LHCN-M2 (cell line): ENCODE measurements around the gene SH3RF3. TPM values are rescaled to one million over a fixed set of nuclear protein-coding genes. Genes with fewer than 3 reads are reported as not detected.
"Not testable (repeated sequence)": the region's sequence is repeated elsewhere in the genome, so short reads cannot be mapped to it uniquely, and the experiment has no call there.

Source experiments
- DNase-seq: peaks from one replicate; pipeline ENCODE4 v3.0.0-alpha.2; 2012; ENCODE audit warnings: low read depth
- total RNA-seq: library from RNA; depleted of rRNA; stranded (reverse); fragments of >200 nt; gene quantifications from 2 replicates; pipeline ENCODE4 v1.2.3, GENCODE V29; 2014

Gene SH3RF3
- total RNA-seq, 1 experiment from 2014 or later, result 6.6 TPM

DNA sequence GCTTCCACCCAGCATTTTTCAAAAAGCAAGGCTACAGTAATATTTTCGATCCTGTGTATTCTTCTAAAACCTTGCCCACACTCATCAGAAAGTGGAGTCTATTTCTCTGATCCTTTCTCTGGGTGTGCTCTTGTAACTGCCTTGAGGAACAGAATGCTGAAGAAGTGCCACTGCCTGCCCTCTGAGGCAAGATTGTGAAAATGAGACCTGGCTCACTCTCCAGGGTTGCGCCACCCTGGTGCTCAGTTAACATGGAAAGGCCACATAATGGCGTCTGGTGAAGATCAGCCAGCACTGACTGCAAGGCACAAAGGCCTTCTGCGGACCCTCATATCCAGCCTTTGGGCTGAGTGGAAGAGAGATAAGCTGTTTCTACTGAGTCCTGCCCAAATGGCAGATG lies 11.2 kb upstream of the SH3RF3 start:
- DNase-seq, result no peak

DNA sequence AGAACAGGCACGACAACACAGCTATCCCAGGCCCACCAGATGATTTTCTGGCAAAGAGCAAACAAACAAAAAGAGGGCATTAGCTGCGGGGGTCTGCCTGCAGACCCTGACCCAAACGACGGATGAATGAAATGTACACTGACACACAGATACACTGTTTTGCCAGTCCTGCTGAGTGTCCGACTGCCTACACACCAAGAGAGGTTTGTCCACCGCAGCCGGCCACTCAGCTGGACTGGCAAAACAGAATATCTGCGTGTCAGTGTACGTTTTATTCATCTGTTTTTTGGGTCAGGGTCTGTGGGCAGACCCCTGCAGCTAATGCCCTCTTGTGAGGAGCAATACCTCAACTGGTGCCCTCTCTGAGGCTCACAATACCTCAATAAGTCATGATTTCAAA lies 10.7 kb upstream of the SH3RF3 start:
- no peak for DNase-seq

DNA sequence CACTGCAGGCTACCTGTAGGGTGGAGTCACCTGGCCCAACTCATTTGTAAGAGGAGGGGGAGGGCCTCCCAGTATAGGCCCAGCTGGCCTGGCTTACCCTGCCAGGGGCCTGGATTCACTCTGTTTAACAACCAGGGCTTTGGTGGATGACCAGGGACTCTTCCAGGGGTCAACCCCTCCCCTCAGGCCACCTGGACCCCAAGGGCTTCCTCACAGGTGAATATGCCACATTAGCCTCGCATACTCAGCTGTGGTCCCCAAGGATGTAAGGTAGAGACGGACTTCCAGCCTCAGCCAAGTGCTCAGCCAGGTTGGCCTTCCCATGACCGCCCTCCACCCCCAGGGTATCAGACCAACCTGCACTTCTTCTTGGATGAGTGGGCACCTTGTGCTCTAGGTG lies 8.8 kb upstream of the SH3RF3 start:
- no peak for DNase-seq

DNA sequence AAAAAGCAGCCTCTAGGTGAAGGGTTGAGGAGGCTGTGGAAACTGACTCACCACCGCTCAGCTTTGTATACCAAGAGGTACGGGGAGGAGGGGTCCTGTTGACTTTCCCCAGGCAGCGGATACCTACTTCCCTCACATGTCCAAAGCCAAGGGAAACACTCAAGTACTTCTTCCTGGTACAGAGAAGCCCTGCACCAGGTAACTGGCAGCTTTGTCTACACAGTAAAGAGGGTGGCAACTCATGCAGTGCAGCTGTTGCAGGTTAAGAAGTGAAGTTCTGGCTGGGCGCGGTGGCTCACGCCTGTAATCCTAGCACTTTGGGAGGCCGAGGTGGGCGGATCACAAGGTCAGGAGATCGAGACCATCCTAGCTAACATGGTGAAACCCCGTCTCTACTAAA lies 8.3 kb upstream of the SH3RF3 start:
- not testable (repeated sequence) for DNase-seq

DNA sequence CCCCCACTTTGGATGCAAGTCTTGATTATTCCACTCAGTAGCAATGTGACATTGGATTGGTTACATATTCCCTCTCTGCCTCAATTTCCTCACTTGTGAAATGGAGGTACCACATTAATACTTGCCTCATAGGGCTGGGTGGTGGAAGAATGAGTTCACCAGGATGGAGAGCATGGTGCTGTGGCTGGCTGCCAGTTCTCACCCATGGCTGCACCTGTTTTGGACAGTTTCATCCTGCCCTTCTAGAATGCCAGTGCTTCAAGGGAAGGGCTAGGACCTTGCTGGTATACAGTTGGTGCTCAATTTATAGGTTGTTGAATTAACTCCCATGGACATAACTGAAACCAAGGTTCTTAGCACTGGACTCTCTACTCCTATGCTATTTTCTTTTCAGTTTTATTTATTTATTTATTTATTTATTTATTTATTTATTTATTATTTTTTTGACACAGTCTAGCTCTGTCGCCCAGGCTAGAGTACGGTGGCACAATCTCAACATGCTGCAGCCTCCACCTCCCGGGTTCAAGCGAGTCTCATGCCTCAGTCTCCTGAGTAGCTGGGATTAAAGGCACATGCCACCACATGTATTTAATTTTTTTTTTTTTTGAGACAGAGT lies 5.3 kb upstream of the SH3RF3 start:
- DNase-seq, result no peak

DNA sequence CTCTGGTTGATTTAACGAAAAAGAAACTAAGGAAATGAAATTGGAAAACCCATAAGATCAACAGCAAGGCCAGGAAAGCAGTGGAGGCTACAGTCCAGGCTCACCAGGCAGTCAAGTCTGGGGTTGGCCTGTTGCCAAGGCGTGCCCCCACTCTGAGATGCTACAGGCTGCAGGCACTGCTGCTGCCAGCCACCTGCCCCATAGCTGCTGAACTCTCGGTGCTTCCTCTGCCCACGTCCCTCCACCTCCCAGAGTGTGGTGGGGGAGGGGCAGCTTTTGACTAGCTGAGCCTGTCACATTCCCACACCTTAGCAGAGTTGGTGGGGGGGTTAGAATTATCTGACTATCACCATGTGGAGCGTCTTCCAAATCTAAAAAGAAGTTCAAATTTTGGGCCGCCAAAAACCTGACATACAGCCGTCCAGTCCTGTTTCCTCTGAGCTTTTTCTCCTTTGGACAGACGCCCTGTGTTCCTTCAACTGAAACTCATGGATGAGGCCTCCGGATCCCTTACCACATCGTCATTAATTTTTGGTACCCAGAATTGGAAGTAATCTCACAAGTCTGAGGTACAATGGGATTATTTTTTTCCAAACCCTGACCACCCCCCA lies 3.9 kb upstream of the SH3RF3 start:
- no peak for DNase-seq

DNA sequence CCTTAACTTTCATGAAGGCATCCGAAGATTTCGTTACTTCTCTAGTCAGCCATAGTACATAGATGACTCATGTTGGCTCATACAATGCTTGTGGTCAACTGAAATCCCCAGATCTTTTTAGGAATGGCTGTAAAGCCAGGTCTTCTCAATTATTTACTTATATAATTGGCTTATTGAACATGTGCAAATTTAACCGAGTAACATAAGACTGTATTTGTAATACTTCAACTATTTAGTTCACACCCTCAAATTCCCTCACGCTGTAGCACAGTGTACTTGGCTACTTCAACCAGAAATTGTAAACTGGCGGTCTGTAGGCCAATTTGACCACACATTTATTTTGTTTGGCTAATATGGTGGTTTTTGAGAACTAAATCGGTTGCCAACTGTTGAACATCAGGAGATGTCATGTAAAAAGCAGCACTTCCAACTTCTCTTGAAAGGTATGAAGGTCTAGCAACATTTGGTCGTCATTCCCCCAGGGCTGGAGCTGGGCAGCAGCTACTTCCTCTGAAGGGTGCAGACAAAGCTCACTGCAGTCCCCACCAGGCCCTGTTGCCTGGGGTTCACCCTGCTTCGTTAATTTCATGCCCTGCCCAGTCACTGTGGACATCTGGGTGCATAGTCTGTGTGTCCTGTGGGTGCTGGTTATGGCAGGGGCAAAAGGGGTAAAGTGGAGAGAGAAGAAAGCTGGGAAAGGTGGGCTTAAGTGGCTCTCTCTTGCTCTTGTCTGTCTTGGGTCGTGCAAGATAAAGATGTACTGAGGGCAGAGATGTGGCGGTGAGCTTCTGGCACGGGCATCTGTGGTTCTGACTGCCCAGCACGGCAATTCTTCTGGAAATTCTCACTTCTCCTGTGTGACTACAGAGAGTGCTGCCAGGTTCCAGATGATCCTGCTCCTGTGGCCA lies 3.2 kb upstream of the SH3RF3 start:
- DNase-seq, result peak; percentile 94

DNA sequence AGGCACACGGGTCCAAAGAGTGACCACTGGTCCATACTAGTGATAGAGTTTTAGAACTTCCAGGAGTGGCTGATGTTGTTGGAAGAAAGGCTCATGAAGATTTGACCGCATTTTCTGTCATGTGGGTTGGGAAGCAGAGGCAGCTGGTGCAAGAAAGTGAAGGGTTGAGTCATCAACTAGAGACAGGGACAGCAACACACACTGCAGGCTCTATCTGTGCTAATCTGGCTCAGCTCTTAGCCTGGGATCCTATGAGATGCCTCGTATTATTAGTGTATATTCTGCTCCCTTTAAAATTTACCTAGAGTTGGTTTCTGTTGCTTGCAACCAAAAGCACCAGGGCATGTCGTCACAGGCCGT lies 2.5 kb upstream of the SH3RF3 start:
- peak; percentile 93 for DNase-seq

DNA sequence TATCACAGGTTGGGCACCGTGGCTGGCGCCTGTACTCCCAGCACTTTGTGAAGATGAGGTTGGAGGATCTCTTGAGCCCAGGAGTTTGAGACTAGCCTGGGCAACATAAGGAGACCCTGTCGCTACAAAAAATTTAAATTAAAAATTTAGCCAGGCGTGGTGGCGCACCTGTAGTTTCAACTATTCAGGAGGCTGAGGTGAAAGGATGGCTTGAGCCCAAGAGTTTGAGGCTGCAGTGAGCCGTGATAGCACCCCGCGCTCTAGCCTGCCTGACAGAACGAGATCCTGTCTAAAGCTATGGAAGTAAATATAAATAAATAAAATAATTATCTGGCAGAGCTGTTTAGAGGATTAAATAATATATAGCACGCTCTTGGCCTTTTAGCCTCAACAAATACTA lies 1.4 kb upstream of the SH3RF3 start:
- no peak for DNase-seq

DNA sequence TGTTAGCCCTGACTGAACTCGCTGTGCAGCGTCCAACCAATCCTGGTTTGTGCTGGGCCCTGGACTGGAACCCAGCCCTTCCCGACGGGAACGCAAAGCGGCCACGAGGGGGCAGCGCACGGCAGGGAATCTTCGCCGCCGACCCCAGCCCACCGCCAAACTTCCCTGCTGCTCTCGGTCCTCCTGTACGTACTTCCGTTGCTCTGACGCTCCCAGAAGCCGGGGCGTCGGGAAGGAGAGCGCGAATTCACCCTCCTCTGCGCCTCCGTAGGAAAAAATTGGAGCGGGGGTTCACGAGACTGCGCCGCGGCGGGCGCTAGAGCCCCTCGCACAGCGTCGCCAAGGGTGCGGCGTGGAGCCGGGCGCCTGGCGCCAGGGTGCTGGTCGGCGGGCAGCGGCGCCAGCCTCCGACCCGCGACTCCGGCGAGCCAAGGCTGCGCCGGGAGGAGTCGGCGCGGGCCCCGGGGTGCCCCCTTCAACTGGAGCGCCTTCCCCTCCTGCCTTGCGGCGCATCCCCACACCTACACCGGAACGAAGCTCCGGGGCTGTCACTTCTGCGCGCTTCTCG lies 873 bp upstream of the SH3RF3 start:
- peak; percentile 82 for DNase-seq

DNA sequence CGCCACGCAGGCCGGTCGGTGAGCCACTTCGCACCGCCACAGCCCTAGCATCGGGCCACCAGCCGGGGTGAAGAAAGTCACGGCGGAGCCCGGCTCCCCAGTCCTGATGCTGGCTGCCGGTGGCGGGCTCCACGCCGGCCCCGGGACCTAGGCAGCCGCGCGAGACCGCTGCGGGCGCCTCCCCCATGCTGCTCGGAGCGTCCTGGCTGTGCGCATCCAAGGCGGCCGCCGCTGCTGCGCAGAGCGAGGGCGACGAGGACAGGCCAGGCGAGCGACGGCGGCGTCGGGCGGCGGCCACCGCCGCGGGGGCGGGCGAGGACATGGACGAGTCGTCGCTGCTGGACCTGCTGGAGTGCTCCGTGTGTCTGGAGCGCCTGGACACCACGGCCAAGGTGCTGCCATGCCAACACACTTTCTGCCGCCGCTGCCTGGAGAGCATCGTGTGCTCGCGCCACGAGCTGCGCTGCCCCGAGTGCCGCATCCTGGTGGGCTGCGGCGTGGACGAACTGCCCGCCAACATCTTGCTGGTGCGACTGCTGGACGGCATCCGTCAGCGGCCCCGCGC lies 433 bp downstream of the SH3RF3 start:
- peak; percentile 34 for DNase-seq

DNA sequence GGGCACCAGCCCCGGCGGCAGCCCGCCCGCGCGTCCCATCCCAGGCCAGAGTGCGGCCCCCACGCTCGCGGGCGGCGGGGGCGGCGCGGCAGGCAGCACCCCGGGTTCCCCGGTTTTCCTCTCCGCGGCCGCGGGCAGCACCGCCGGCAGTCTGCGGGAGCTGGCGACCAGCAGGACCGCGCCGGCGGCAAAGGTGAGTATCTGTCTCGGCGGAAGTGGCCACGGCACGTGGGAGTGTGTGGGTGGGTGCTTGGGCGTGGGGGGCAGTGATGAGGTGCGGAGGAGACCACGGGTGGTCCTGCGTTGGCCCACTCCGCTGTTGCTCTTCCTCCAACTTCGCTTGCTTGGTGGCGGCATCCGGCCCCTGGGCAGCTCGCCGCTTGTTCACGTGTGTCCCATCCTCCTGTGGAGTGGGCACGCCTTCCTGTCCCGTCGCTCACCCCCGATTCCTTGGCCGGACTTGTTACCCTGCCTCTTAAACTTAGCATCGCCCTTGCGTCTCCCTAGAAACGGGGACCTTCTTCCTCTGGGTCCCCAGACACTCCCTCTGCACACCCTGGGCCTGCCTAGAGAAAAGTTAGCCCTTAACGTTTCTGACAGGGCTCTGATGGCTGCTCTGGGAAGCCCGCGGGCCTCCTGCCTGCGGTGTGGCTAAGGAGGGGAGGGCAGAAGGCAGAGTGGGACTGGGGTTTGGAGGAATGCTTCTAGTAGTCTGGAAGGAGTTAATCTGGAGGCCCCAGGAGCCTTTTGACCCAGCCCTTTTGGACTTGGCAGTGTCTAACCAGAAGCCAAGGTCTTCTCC lies 1.1 kb downstream of the SH3RF3 start:
- no peak for DNase-seq

DNA sequence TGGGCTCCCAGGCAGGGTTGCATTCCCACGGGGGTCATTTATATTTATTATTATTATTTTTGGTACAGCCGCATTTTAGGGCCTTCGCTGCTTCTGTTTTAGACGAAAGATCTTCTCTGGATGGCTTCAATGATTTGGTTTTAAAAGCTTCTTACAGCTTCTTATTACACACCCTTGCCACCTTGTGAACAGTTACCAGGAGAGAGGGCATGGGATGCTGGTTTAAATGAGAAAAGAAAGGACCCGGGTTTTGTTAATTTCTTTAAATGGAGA lies 1.7 kb downstream of the SH3RF3 start:
- no peak for DNase-seq

DNA sequence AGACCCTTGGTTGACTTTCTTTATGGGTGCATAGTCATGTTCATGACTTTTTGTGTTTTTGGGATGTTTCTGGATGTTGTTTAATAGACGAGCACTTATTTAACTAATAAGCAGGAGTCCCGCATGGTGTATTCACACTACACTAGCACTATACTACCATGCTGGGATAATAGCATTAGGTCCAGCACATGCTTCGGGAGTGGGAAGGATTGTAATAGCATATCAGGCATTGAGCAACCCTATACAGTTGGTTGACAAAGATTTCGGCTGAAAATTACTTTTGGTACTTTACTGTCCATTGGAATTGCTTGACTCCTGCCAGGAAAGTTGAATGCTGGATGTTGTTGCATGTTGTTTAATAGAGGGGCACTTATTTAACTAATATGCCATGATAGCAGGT lies 2.8 kb downstream of the SH3RF3 start:
- DNase-seq, result no peak

DNA sequence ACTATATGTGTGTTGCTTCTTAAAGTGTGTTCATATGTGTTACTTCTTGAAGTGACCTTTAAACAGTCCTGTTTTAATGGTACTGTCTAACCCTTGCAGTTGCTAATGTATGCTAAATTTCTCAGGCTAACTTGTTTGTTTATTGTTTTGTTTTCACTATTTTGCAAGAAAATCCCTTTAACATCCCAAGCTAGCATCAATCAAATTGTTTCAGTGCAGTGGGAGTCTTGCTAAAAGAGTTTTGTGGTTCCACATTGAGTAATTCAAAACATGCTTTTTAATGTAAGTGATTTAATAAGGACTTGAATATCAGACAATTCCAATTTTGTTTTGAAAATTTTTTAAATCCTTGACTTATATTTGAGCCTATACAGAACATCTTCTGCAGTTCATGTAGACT lies 3.6 kb downstream of the SH3RF3 start:
- DNase-seq, result no peak

DNA sequence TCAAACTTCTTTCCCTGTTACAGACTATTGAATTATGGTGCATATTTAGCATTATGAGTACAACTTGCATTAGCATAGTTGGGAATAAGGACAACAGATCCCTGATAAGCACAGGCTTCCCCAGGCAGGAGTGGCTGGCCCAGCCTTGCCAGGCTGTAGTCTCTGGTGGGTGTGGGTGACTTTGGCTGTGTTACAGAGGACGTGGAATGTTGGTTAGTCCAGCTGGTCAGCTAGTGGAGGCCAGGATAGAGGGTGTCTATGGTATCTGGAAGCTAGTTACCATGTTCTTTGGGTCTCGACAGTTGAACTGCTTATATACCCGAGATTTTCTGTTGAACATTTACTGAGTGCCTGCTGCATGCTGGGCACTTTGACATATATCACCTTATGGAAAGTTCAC lies 4.7 kb downstream of the SH3RF3 start:
- DNase-seq, result no peak

DNA sequence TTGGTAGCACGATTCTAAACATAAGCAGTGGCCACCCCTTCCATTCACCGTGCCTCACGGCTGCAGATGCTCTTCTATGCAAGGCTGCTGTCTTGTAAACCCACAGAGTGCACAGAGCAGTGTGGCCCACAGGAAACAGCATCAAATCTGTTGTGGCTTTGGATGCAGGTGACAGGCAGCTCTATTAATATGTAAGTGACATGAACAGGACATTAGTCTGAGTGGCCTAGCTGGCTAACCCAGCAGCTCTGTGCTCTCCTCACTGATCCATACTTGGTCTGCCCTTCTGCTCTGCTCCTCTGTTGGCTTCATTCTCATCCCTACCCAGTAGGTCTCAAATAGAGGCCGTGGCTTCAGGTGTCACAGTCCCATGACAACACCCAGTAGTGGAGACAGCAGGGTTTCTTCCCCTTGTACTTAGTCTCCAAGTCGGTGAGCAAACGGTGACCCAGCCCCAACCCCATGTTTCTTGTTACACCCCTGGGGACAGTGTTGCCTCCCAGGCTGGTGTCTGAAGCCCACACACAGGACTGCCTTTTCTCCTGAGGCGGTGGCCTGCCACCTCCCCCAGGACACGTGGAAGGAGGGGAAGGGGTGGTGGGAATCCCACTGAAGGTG lies 5.8 kb downstream of the SH3RF3 start:
- no peak for DNase-seq

DNA sequence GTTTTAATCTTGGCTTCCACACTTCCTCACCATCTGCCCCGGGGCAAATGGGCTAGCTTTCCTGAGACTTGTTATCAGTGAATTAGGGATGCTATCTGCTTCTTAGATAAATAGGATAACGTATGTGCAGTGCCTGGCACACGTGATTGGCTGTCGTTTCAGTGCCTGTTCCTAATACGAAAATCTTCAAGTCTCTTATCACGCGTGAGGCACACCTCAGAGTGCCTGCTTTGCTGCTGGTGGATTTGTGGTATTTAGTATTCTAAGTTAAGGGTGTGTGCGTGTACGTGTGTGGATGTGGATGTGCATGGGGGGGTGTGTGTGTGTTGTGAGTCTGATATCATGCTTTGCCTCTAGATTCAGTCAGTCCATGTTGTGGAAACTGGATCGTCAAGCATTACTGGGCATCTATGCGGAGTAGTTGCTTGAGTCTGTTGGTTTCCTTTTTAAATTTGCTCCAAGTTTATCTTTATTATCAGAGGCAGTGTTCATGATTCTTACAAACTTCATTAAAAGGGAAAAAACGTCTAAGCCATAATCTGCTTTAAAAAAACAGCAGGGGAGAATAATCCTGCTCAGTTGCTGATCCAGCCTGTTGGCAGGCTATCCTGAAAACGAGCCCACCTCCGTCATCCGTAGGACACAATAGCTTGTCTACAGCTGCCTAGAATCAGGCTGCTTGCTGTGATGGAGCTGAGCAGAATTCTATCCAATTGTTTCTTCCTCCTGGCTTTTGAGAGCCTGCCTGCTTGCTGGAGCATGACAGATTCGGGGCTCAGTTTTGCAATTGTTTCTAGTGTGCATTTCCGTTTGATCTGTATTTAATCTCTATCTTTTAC lies 6.6 kb downstream of the SH3RF3 start:
- DNase-seq, result no peak

DNA sequence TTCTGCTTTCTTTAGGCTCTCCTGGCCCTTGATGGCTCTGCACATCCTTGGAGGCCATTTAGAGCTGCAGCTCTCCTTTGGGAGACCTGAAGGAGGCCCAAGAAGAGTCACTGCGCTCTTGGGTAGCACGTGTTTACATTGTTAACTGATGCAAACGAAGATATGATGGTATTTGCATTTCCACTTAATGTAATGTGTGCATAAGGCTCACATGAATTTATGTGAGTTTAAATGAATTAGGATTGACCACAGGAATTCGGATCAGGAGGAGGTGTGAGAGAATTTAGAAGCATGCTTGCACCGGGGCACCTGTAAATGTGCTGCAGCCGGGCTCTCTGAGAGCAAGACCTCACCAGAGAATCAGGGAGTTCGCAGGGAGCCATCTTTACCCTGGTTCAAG lies 7.5 kb downstream of the SH3RF3 start:
- DNase-seq, result no peak

DNA sequence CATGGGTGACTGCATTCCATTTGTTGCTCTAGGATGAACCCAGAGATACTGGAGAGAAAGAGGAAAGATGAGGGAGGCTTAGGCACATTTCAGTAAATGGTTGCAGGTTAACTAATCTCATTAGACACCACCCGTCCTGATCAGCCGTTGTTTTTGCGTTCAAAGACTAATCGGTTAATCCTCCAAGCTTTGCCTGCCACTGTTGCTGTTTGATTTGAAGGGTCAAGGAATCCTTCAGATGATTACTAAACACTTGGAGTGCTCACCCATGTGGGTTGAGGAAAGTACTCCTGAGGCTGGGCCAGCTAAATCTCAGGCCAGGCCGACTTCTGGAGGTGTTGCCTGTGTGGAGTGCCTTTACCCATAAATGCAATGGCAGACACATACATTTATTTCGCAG lies 8.6 kb downstream of the SH3RF3 start:
- no peak for DNase-seq
